ENCODE measurements around the gene ATAD3C. TPM values are rescaled to one million over a fixed set of nuclear protein-coding genes. Genes with fewer than 3 reads are reported as not detected.
"Not testable (repeated sequence)": the region's sequence is repeated elsewhere in the genome, so short reads cannot be mapped to it uniquely, and the experiment has no call there.

Gene ATAD3C
- total RNA-seq, 4 donors from 2014 or later = 0.47 to 1.1 (median 0.94) TPM; not detected in 1

DNA sequence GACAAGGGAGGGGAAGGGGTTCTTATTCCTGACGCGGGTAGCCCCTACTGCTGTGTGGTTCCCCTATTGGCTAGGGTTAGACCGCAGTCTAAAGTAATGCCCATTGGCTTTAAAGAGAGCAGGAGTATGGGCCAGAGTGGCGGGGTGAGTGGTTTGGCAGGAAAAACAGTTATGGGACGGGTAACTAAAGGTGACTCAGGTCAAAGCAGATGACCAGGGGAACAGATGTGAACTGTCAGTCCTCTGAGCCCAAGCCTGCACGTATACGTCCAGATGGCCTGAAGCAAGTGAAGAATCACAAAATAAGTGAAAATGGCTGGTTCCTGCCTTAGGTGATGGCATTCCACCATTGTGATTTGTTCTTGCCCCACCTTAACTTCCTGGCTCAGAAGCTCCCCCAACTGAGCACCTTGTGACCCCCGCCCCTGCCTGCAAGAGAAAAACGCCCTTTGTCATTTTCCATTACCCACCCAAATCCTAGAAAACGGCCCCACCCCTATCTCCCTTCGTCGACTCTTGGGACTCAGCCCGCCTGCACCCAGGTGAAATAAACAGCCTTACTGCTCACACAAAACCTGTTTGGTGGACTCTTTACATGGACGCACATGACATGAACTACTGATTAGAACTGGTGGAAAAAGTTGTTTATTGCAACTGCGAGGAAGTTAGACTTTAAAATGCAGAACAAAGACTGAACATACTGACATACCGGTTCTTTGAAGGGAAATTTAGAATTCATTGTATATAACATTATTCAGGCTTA is 21.3 kb downstream of the ATAD3C start:
- Histone ChIP-seq H3K27ac (peak overlapping the region; percentile 63 to 91 (median 90)), H3K27me3 (no peaks in the 10 kb centered on the region), H3K4me1 (peaks cover 0 to 30% (median 17%) of the 10 kb centered on the region in 3 donors), H3K9me3 (no peaks in the 10 kb centered on the region), H3K36me3 (no peaks in the 10 kb centered on the region), H3K4me3 (peak overlapping the region; percentile 67 to 79)
- no peak for TF ChIP-seq EP300 (IDR thresholded peaks at IDR 0.05)
- ATAC-seq = no peak
- WGBS, 2 donors (ENCODE audit: low coverage in 1 of 2) = 13% methylated on average over 16 of the region's 16 CpGs

DNA sequence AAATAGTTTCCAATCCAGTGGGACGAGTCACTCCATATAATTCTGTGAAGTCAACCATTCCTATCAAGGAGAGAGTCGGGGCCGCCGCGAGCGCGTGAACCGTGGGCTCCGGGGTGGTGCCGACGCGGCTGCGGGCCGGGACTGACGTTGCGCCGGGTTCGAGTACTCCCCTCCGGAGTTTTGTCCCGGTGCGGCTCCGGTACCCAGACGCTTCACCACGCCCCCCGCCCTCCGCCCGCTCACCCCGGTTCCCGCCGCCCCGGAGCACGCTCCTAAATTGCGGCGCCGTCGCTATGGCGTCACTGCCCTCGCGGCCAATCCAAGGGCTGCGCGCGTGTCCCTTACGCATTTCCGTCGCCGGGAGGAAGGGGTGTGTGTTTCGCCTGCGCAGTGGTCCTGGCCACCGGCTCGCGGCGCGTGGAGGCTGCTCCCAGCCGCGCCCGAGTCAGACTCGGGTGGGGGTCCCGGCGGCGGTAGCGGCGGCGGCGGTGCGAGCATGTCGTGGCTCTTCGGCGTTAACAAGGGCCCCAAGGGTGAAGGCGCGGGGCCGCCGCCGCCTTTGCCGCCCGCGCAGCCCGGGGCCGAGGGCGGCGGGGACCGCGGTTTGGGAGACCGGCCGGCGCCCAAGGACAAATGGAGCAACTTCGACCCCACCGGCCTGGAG is 22.0 kb downstream of the ATAD3C start, which contains the start of gene ATAD3B:
Gene ATAD3B, plus strand, starts transcription at position 377 of the 664 bp plus-strand sequence. Its CDS starts 120 bp downstream, at position 497.
- TF ChIP-seq, protein P1, sequence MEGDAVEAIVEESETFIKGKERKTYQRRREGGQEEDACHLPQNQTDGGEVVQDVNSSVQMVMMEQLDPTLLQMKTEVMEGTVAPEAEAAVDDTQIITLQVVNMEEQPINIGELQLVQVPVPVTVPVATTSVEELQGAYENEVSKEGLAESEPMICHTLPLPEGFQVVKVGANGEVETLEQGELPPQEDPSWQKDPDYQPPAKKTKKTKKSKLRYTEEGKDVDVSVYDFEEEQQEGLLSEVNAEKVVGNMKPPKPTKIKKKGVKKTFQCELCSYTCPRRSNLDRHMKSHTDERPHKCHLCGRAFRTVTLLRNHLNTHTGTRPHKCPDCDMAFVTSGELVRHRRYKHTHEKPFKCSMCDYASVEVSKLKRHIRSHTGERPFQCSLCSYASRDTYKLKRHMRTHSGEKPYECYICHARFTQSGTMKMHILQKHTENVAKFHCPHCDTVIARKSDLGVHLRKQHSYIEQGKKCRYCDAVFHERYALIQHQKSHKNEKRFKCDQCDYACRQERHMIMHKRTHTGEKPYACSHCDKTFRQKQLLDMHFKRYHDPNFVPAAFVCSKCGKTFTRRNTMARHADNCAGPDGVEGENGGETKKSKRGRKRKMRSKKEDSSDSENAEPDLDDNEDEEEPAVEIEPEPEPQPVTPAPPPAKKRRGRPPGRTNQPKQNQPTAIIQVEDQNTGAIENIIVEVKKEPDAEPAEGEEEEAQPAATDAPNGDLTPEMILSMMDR (IDR thresholded peaks at IDR 0.05) = no peak
- TF ChIP-seq POLR2AphosphoS5 (IDR thresholded peaks at IDR 0.05) = peak; percentile 77
- TF ChIP-seq EP300 (IDR thresholded peaks at IDR 0.05) = no peak
- peak; percentile 40 to 47 for TF ChIP-seq POLR2A (IDR thresholded peaks at IDR 0.05)
- Histone ChIP-seq H3K27me3 (no peaks in the 10 kb centered on the region), H3K4me3 (peak within 1 kb of the TSS; percentile 67 to 79), H3K9me3 (no peaks in the 10 kb centered on the region), H3K27ac (peak within 1 kb of the TSS; percentile 63 to 91 (median 90)), H3K4me1 (peaks cover 0 to 30% (median 17%) of the 10 kb centered on the region in 3 donors), H3K36me3 (no peaks in the 10 kb centered on the region)
- ATAC-seq = peak; percentile 99
- WGBS, 2 donors (ENCODE audit: low coverage in 1 of 2) = 0 to 17% methylated on average over 1 to 10 of the region's 87 CpGs

DNA sequence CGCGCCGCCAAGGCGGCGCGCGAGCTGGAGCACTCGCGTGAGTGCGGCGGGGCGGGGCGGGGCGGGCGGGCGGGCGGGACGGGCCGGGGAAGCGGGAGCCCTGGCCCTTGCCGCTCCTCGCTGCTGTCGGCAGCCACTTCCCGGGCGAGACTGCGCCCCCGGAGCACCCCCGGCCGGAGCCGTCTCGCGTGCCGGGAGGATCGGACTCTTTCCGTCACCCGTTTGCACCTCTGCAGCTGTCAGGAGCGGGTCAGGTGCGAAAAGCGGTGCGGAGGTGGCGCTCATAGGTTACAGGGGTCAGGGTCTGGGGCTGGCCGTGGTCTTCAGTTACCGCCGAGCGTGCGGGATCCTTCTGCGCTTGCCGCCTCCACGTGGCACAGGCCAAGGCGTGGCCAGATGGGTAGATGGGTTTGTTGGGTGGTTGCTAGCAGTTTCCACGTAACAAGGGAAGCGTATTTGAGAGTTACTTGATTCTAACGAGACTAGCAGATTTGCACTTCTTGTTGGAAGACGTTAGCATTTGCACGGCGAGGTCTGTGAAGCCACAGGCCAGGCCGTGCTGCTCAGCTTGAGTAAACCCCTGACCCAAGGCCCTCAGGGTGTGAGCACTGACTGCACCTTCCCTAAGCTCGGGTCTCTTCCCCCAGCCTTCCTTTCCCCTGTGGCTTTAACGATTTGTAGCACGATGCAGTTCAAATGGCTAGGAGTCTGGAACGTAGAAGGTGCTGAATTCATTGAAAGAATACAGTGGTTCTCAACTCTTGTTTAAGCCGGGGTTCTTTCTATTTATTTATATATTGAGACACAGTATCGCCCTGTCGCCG is 22.8 kb downstream of the ATAD3C start:
- not testable (repeated sequence) for ATAC-seq, H3K27me3 ChIP-seq, H3K36me3 ChIP-seq, H3K9me3 ChIP-seq
- Histone ChIP-seq H3K27ac (peak overlapping the region; percentile 32 to 91 (median 73)), H3K4me3 (peak overlapping the region; percentile 67 to 79), H3K4me1 (peaks cover 0 to 30% (median 17%) of the 10 kb centered on the region in 3 donors)
- 5 to 17% methylated on average over 3 to 4 of the region's 65 CpGs for WGBS, 2 donors (ENCODE audit: low coverage in 1 of 2)

DNA sequence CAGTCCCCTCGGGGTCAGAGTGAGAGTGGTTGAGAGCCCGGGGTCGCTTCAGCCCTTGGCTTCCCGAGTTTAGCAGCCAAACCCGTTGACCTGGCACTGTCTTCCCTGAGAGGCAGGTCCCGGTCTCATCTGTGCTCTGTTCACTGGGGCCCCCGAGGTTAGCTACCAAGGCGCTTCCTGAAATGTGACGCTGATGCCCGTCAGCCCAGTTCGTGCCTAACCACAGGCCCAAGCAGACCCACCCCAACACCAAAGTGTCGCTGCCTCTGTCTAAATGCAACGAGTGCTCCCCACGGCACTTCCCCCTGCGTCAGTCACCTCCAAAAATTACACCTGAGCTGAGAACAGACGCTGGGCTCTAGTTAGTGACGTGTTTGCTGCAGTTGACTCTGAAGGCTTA is 26.5 kb downstream of the ATAD3C start:
- 86% methylated on average over 9 of the region's 17 CpGs; no CpG with 5 or more reads in 1 of the 2 donors for whole genome bisulfite sequencing, 2 donors (ENCODE audit: low coverage in 1 of 2)
- H3K27me3 ChIP-seq, H3K4me3 ChIP-seq, ATAC-seq, H3K27ac ChIP-seq, H3K9me3 ChIP-seq: not testable (repeated sequence)
- peaks cover 0 to 23% (median 15%) of the 10 kb centered on the region in 3 donors for H3K4me1 ChIP-seq
- H3K36me3 ChIP-seq = peaks cover 0 to 39% of the 10 kb centered on the region in 2 donors

DNA sequence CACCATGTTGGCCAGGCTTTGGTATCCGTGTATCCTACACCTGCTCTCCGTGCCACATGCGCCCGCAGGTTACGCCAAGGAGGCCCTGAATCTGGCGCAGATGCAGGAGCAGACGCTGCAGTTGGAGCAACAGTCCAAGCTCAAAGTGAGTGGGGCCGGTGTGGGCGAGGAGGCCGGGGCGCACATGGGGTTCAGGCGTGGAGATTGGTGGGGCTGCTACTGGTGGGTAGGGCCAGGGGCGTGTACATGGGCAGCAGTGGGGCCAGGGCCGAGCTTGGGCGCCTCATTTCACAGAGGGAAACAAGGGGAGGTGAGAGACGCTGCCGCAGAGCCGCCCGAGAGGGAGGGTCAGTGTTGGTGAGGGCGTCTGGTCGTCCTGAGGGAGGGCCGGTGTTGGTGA is 27.7 kb downstream of the ATAD3C start:
- WGBS, 2 donors (ENCODE audit: low coverage in 1 of 2) = 93 to 95% methylated on average over 10 to 17 of the region's 22 CpGs
- Histone ChIP-seq H3K4me1 (peaks cover 0 to 20% (median 14%) of the 10 kb centered on the region in 3 donors), H3K27ac (no peak overlapping the region), H3K36me3 (peaks cover 0 to 46% of the 10 kb centered on the region in 2 donors), H3K27me3 (no peaks in the 10 kb centered on the region), H3K4me3 (no peak overlapping the region), H3K9me3 (no peaks in the 10 kb centered on the region)
- TF ChIP-seq EP300 (IDR thresholded peaks at IDR 0.05) = no peak
- no peak for TF ChIP-seq POLR2AphosphoS5 (IDR thresholded peaks at IDR 0.05)
- TF ChIP-seq, protein P1 (IDR thresholded peaks at IDR 0.05) = no peak
- TF ChIP-seq POLR2A (IDR thresholded peaks at IDR 0.05) = no peak
- no peak for ATAC-seq

All from gastroesophageal sphincter (tissue), 4 donors.